Prostate gland (tissue), 2 donors: ENCODE results near the gene CCL20.

ENCODE experiments used
- CTCF ChIP-seq, 4 experiments: fragments of 200-600 bp in 2 of 4; fragments of 450-650 bp in 2 of 4; sonication (generic) in 2 of 4; IDR thresholded peaks; 1 replicate in 3 of 4; 2 replicates in 1 of 4; pipeline ENCODE4 v1.5.1; 2016 to 2019; ENCODE audit warnings: antibody characterized with exemption in 4 of 4, mild to moderate bottlenecking in 2 of 4, moderate library complexity in 2 of 4
- POLR2A ChIP-seq: fragments of 450-650 bp; IDR thresholded peaks from one replicate; pipeline ENCODE4 v1.6.1; 2016; ENCODE audit warnings: antibody characterized with exemption, mild to moderate bottlenecking
- POLR2AphosphoS5 ChIP-seq: sonication (generic); formaldehyde crosslinking; IDR thresholded peaks from one replicate; pipeline ENCODE4 v1.6.1; 2017; ENCODE audit warnings: antibody characterized with exemption

GRCh38 chr2:227812001-227812400 lies 1.6 kb upstream of the CCL20 start:
- TF ChIP-seq CTCF (IDR thresholded peaks at IDR 0.05) (no peak), POLR2AphosphoS5 (no peak), POLR2A (no peak)
